Osteocyte (in vitro differentiated cells): ENCODE data around the gene FARS2. TPM values are rescaled to one million over a fixed set of nuclear protein-coding genes. Genes with fewer than 3 reads are reported as not detected.
"Not testable (repeated sequence)": the region's sequence is repeated elsewhere in the genome, so short reads cannot be mapped to it uniquely, and the experiment has no call there.

ENCODE experiments used
- DNase-seq: peaks from one replicate; pipeline ENCODE4 v3.0.0; 2021; ENCODE audit warnings: mixed read lengths; ENCODE audit not compliant: unreplicated experiment; ENCODE audit errors: extremely low spot score
- H3K27ac Mint-ChIP-seq: one replicate; pipeline ENCODE4 v1.8.0; 2021; ENCODE audit warnings: mild to moderate bottlenecking, mixed read lengths; ENCODE audit not compliant: unreplicated experiment
- H3K27me3 Mint-ChIP-seq: one replicate; pipeline ENCODE4 v1.8.0; 2021; ENCODE audit warnings: mixed read lengths; ENCODE audit not compliant: unreplicated experiment
- H3K36me3 Mint-ChIP-seq: one replicate; pipeline ENCODE4 v1.8.0; 2021; ENCODE audit warnings: mixed read lengths; ENCODE audit not compliant: unreplicated experiment
- H3K4me1 Mint-ChIP-seq: one replicate; pipeline ENCODE4 v1.8.0; 2021; ENCODE audit warnings: mixed read lengths; ENCODE audit not compliant: unreplicated experiment
- H3K4me3 Mint-ChIP-seq: one replicate; pipeline ENCODE4 v1.8.0; 2021; ENCODE audit warnings: mild to moderate bottlenecking, moderate library complexity, mixed read lengths; ENCODE audit not compliant: unreplicated experiment
- H3K9me3 Mint-ChIP-seq: one replicate; pipeline ENCODE4 v1.8.0; 2021; ENCODE audit warnings: mixed read lengths; ENCODE audit not compliant: unreplicated experiment
- total RNA-seq: library from RNA; stranded (reverse); gene quantifications from 2 replicates; pipeline ENCODE4 v1.2.1, GENCODE V29; 2021
- TF ChIP-seq, protein P1 (sequence below): fragments of 200-600 bp; sonication (generic); IDR thresholded peaks from 2 replicates; pipeline ENCODE4 v1.5.0; 2021; ENCODE audit warnings: antibody characterized with exemption, mild to moderate bottlenecking, moderate library complexity

Gene FARS2
- total RNA-seq, 1 donor from 2014 or later, result 17.4 TPM

DNA sequence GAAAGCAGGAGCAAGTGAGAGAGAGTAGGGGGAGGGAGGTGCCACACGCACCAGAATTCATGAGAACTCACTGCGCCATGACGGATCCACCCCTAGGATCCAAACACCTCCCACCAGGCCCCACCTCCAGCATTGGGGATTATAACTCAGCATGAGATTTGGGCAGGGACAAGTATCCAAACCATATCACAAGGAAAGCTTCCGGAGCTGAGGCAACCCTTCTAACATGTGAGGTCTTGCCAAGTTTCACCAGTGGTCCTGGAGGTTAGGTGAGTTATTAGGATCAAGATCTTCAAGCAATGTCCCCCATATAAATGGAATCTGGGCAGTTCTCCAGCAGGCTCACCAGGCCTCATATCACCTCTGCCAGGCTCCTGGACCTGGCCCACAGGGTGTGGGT, 437.0 kb downstream of the FARS2 start:
- DNase-seq, result no peak
- Mint-ChIP-seq H3K27ac (no peak overlapping the region), H3K27me3 (no peaks in the 10 kb centered on the region), H3K9me3 (peaks cover 6% of the 10 kb centered on the region), H3K4me3 (no peak overlapping the region), H3K4me1 (peaks cover 17% of the 10 kb centered on the region), H3K36me3 (peaks cover 1% of the 10 kb centered on the region)
- TF ChIP-seq, protein P1, sequence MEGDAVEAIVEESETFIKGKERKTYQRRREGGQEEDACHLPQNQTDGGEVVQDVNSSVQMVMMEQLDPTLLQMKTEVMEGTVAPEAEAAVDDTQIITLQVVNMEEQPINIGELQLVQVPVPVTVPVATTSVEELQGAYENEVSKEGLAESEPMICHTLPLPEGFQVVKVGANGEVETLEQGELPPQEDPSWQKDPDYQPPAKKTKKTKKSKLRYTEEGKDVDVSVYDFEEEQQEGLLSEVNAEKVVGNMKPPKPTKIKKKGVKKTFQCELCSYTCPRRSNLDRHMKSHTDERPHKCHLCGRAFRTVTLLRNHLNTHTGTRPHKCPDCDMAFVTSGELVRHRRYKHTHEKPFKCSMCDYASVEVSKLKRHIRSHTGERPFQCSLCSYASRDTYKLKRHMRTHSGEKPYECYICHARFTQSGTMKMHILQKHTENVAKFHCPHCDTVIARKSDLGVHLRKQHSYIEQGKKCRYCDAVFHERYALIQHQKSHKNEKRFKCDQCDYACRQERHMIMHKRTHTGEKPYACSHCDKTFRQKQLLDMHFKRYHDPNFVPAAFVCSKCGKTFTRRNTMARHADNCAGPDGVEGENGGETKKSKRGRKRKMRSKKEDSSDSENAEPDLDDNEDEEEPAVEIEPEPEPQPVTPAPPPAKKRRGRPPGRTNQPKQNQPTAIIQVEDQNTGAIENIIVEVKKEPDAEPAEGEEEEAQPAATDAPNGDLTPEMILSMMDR, result no peak

DNA sequence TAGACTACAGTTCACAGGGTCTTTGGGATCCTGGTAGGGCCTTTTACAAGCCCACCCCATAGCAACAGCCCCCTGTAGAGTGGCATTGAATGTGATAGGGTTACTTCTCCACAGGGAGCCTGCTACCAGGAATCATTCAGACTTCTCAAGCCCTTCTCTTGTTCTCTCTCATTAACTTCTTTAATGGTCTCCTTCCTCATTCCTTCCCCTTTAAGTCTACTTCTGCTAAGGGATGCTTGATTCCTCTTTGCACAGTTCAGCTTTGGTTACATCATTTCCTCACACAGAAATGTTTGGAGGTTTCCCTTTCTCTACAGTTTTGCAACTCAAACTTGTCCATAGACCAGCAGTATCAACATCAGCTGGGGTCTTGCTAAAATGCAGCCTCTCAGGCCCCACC, 437.8 kb downstream of the FARS2 start:
- DNase-seq, H3K36me3 Mint-ChIP-seq, H3K4me3 Mint-ChIP-seq, H3K27me3 Mint-ChIP-seq, H3K27ac Mint-ChIP-seq, H3K9me3 Mint-ChIP-seq: not testable (repeated sequence)
- H3K4me1 Mint-ChIP-seq, result peaks cover 17% of the 10 kb centered on the region

DNA sequence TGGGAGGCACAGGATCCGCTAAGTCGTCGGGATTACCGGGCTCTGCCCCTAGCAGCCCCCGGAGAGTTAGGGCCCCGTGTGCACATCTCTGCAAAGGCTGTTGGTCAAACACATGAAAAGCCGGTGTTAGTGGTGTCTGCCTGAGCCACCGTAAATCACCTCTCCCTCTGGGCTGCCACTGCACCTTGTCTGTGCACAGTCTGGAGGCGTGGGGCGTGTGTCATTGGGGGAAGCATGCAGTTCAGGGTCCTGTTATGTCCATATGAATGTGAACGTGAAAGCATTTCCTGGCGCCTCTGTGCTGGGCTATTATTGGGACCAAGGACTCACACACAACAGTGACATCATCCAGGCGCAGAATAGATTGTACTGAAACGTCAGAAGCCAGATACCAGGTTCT, 439.9 kb downstream of the FARS2 start:
- Mint-ChIP-seq H3K4me3 (no peak overlapping the region), H3K36me3 (peaks cover 1% of the 10 kb centered on the region), H3K9me3 (peaks cover 6% of the 10 kb centered on the region), H3K4me1 (peaks cover 8% of the 10 kb centered on the region), H3K27ac (no peak overlapping the region), H3K27me3 (no peaks in the 10 kb centered on the region)
- DNase-seq, result peak; percentile 73
- TF ChIP-seq, protein P1, result no peak

DNA sequence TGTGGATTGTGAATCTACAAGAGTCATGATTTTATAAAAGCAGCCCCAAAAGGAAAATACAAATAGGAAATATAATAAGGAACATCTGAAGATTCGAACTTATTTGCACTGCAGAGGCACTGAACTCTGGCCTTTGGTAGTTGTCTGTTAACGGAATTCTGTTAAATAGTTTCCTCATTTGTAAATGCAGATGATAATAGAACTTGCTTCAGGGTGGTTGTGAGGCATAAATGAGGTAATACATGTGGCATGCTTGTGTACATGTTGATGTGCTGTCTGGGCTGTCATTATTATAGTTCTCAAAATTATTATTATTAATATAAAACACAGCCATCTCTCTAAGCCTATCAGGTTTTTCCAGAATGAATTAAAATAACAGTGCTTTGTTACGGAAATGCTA, 443.4 kb downstream of the FARS2 start:
- no peaks in the 10 kb centered on the region for H3K27me3 Mint-ChIP-seq
- no peak overlapping the region for H3K4me3 Mint-ChIP-seq
- TF ChIP-seq, protein P1, result no peak
- H3K27ac Mint-ChIP-seq, result no peak overlapping the region
- no peaks in the 10 kb centered on the region for H3K4me1 Mint-ChIP-seq
- no peak for DNase-seq
- H3K36me3 Mint-ChIP-seq, result peaks cover 1% of the 10 kb centered on the region
- no peaks in the 10 kb centered on the region for H3K9me3 Mint-ChIP-seq

DNA sequence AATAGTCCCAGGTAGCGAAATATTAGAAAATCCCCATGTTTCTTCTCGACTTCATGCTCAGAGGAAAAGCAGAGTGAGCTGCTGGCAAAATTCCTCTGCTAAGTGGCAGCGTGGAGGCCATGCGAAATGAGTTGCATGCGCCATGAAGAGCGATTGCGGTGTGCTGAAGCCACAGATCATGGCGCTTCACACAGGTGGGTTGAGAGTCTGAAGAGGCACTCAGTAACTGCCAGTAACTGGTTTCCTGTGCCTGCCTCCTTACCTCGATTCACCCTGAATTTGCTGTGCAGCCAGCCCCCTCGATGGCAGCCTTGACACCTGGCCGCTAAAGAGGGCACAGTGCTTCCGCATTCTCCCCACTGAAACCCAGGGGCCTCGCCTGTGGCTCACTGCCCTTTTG, 443.9 kb downstream of the FARS2 start:
- TF ChIP-seq, protein P1, result no peak
- Mint-ChIP-seq H3K4me1 (no peaks in the 10 kb centered on the region), H3K27ac (no peak overlapping the region), H3K36me3 (no peaks in the 10 kb centered on the region), H3K4me3 (no peak overlapping the region), H3K9me3 (no peaks in the 10 kb centered on the region), H3K27me3 (no peaks in the 10 kb centered on the region)
- no peak for DNase-seq
